A549 (cell line): ENCODE results near the gene ANKRD6.

ENCODE experiments used
- CBX2 ChIP-seq: fragments of 200-600 bp; sonication (generic); IDR thresholded peaks from 2 replicates; pipeline ENCODE4 v1.6.1; 2016; ENCODE audit warnings: low read depth, mild to moderate bottlenecking, borderline replicate concordance
- FOXS1 ChIP-seq: fragments of 250-450 bp; sonication (Bioruptor Pico); IDR thresholded peaks from 2 replicates; pipeline ENCODE4 v1.5.0; 2020; ENCODE audit warnings: mild to moderate bottlenecking, moderate library complexity
- HDAC2 ChIP-seq: fragments of 200-600 bp; sonication (generic); IDR thresholded peaks from 2 replicates; pipeline ENCODE4 v1.6.1; 2016
- MAX ChIP-seq: IDR thresholded peaks from 2 replicates; pipeline ENCODE4 v1.6.1; 2012
- MYC ChIP-seq: IDR thresholded peaks from 2 replicates; pipeline ENCODE4 v1.6.1; 2012; ENCODE audit warnings: mild to moderate bottlenecking, inconsistent platforms, low read length, improper control_type of control experiment, borderline replicate concordance
- POLR2A ChIP-seq: IDR thresholded peaks from 2 replicates; pipeline ENCODE4 v1.6.1; 2012; ENCODE audit warnings: mild to moderate bottlenecking, low read length
- POLR2AphosphoS2 ChIP-seq: conservative IDR thresholded peaks from 2 replicates; pipeline ENCODE4 v1.6.1; 2012; ENCODE audit warnings: low read length, improper control_type of control experiment, inconsistent platforms
- RCOR1 ChIP-seq: fragments of 150-350 bp; IDR thresholded peaks from 2 replicates; pipeline ENCODE4 v1.6.1; 2014; ENCODE audit warnings: antibody characterized with exemption, low read length, low read depth
- SMC3 ChIP-seq: fragments of >200 bp; sonication (Bioruptor Twin); formaldehyde crosslinking; IDR thresholded peaks from 3 replicates; pipeline ENCODE4 v1.6.1; 2018; ENCODE audit warnings: inconsistent platforms
- SREBF2 ChIP-seq: fragments of 450-650 bp; IDR thresholded peaks from 2 replicates; pipeline ENCODE4 v1.6.1; 2014; ENCODE audit warnings: mild to moderate bottlenecking, moderate library complexity
- TP53 ChIP-seq: fragments of 250-450 bp; sonication (Bioruptor Pico); IDR thresholded peaks from 2 replicates; pipeline ENCODE4 v1.5.0; 2021; ENCODE audit warnings: mild to moderate bottlenecking, moderate library complexity
- ZSCAN20 ChIP-seq: fragments of 250-450 bp; sonication (Bioruptor Pico); IDR thresholded peaks from 2 replicates; pipeline ENCODE4 v1.8.0; 2022; ENCODE audit warnings: mild to moderate bottlenecking, moderate library complexity
- TF ChIP-seq, protein P1 (sequence below): fragments of >200 bp; sonication (Bioruptor Twin); formaldehyde crosslinking; IDR thresholded peaks from 3 replicates; pipeline ENCODE4 v1.5.1; 2016

DNA sequence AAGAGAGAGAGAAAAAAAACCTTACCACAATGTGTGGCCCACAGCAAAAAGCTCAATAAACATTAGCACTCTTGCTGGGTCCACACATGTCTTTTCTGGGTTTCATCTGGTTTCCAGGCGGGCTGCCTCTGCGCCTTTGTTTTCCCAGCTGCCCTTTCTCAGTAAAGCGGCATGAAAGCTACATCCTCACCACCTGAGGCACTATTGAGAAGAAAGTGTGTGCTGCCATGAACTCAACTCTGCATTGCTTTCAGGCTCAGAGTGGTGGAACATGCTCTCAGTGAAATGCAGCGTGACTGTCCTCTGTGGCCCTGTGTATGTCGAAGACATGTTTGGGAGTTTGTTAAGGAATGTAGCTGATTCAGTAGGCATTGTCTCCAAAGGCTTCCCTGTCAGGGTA lies 103.3 kb downstream of the ANKRD6 start:
- TF ChIP-seq, protein P1, sequence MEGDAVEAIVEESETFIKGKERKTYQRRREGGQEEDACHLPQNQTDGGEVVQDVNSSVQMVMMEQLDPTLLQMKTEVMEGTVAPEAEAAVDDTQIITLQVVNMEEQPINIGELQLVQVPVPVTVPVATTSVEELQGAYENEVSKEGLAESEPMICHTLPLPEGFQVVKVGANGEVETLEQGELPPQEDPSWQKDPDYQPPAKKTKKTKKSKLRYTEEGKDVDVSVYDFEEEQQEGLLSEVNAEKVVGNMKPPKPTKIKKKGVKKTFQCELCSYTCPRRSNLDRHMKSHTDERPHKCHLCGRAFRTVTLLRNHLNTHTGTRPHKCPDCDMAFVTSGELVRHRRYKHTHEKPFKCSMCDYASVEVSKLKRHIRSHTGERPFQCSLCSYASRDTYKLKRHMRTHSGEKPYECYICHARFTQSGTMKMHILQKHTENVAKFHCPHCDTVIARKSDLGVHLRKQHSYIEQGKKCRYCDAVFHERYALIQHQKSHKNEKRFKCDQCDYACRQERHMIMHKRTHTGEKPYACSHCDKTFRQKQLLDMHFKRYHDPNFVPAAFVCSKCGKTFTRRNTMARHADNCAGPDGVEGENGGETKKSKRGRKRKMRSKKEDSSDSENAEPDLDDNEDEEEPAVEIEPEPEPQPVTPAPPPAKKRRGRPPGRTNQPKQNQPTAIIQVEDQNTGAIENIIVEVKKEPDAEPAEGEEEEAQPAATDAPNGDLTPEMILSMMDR = no peak
- TF ChIP-seq POLR2AphosphoS2 (no peak), FOXS1 (CRISPR knock-in tag) (no peak), RCOR1 (no peak), ZSCAN20 (CRISPR knock-in tag) (no peak), HDAC2 (no peak), MAX (no peak), POLR2A (no peak), CBX2 (no peak), MYC (no peak), SREBF2 (no peak), SMC3 (no peak), TP53 (CRISPR knock-in tag) (no peak)
